Transverse colon (tissue), 4 donors: ENCODE data around the gene KREMEN2. TPM values are rescaled to one million over a fixed set of nuclear protein-coding genes. Genes with fewer than 3 reads are reported as not detected.
A peak's percentile ranks its signal among the peaks of the same experiment; 100 is the strongest.

Experiments used
- DNase-seq: peaks from one replicate; pipeline ENCODE4 v3.0.0-alpha.2; 2019
- H3K27ac ChIP-seq, 4 donors: fragments of 200-600 bp; sonication (generic); 2 replicates each; pipeline ENCODE4 v1.5.1; 2016 to 2018; ENCODE audit warnings: inconsistent platforms in 4 of 4
- H3K27me3 ChIP-seq: fragments of 200-600 bp; sonication (generic); 2 replicates; pipeline ENCODE4 v1.5.1; 2017; ENCODE audit warnings: inconsistent platforms
- H3K36me3 ChIP-seq, 4 donors: fragments of 200-600 bp; sonication (generic); 2 replicates each; pipeline ENCODE4 v1.5.1; 2017 to 2019; ENCODE audit warnings: inconsistent platforms in 4 of 4
- H3K4me1 ChIP-seq, 4 donors: fragments of 200-600 bp; sonication (generic); 2 replicates each; pipeline ENCODE4 v1.5.1; 2017 to 2020; ENCODE audit warnings: inconsistent platforms in 4 of 4
- H3K4me3 ChIP-seq, 4 donors: fragments of 200-600 bp; sonication (generic); 1 replicate in 1 of 4; 2 replicates in 3 of 4; pipeline versions ENCODE4 v1.5.1 to v1.6.1; 2017 to 2019; ENCODE audit warnings: inconsistent platforms in 4 of 4
- H3K9me3 ChIP-seq, 2 donors: fragments of 200-600 bp; sonication (generic); 2 replicates each; pipeline ENCODE4 v1.5.1; 2017 to 2019; ENCODE audit warnings: inconsistent platforms in 2 of 2
- EP300 ChIP-seq: sonication (generic); formaldehyde crosslinking; IDR thresholded peaks from one replicate; pipeline ENCODE4 v1.6.1; 2017; ENCODE audit warnings: antibody characterized with exemption, low read depth
- POLR2A ChIP-seq: fragments of 450-650 bp; IDR thresholded peaks from one replicate; pipeline ENCODE4 v1.6.1; 2016; ENCODE audit warnings: antibody characterized with exemption, mild to moderate bottlenecking, moderate library complexity
- POLR2AphosphoS5 ChIP-seq, 3 donors: sonication (generic); formaldehyde crosslinking; IDR thresholded peaks; one replicate each; pipeline ENCODE4 v1.6.1; 2016; ENCODE audit warnings: antibody characterized with exemption in 3 of 3
- WGBS, 2 donors: methylation state at CpG; one replicate each; pipeline ENCODE4 v1.1.5; 2018; ENCODE audit warnings: low coverage in 1 of 2; 5-methylcytosine and 5-hydroxymethylcytosine counted together
- in situ Hi-C, 4 donors: fragments of 200-750 bp; cut with MboI; loops; one replicate each; pipeline versions ENCODE4 v1.15.0 to v1.15.1; 2017; ENCODE audit warnings: low sequenced_read_pairs in 3 of 4, low pct_ligation_motif_present in 1 of 4, low pct_unique_long_range_greater_than_20kb in 1 of 4
- intact Hi-C: fragments of 100-400 bp; cut with DNase I; formaldehyde crosslinking; loops from one replicate; pipeline ENCODE4 v1.15.1; 2023; ENCODE audit warnings: low total_unique reads
- total RNA-seq, 4 donors: library from RNA; depleted of rRNA; stranded (reverse); fragments of >200 nt; gene quantifications; one replicate each; pipeline ENCODE4 v1.1.0, GENCODE V29; 2016
- TF ChIP-seq, protein P1 (sequence below), 5 experiments: fragments of 200-600 bp in 3 of 5; fragments of 450-650 bp in 2 of 5; sonication (generic) in 3 of 5; IDR thresholded peaks; 1 replicate in 2 of 5; 2 replicates in 3 of 5; pipeline ENCODE4 v1.5.1; 2016 to 2017; ENCODE audit warnings: antibody characterized with exemption in 5 of 5, inconsistent platforms in 3 of 5, mild to moderate bottlenecking in 2 of 5, moderate library complexity in 1 of 5

KREMEN2 gene
- total RNA-seq, 4 donors from 2014 or later: 0.79 to 3.2 (median 1.1) TPM; not detected in 1

DNA sequence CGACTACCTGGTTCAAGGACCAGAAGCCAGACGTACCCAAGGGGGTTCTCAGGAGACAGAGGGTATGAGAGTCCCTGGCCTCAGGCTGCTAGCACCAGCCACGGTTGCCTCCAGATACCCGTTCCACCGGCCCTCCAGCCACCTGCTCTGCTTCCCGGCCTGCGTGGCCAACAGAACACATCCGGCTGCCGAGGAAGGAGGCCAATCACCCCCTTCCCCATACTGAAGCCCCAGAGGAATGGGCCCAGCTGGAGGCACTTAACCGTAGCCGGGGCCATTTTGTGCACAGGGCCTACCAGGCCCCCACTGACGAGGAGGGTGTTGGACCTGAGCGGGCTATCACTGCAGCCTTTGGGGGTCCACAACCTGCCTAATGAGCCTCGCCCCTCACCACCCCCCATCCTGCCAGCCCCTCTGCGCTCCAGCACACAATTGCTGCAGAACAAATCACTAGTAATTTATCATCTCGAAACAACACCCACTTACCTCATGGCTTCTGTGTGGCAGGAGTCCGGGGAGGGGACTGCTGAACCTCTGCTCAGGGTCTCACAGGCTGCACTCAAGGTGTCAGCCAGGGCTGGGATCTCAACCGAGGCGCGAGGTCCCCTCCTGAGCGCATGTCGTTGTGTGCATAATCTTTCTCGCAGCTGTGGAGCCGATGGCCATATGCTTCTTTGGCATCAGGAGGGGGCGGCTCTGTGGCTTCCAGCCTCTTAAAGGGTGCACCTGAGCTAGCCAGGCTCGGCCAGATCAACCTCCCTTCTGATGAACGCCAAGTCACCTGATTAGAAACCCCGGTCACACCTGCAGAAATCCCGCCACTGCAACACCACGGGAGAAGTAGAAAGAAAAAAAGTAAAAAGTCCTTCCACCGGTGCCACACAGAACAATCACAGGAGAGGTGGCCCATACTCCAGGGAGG is 10.1 kb upstream of the KREMEN2 start:
- in situ Hi-C loops: no loop called here
- no peak overlapping the region for H3K27ac ChIP-seq

GRCh38 chr16:2954656-2955381 is 9.3 kb upstream of the KREMEN2 start:
- H3K27me3 ChIP-seq: peaks cover 56% of the 10 kb centered on the region
- H3K4me1 ChIP-seq: peaks cover 0 to 11% (median 7%) of the 10 kb centered on the region in 4 donors
- no peaks in the 10 kb centered on the region for H3K36me3 ChIP-seq
- H3K4me3 ChIP-seq: peak overlapping the region in 1 of 4 donors; percentile 18
- in situ Hi-C loops (no loop called here), intact Hi-C loops (no loop called here)
- H3K27ac ChIP-seq: no peak overlapping the region
- WGBS, 2 donors: 41% methylated on average over 12 of the region's 26 CpGs; no CpG with 5 or more reads in 1 of the 2 donors
- DNase-seq: peak; percentile 48
- TF ChIP-seq POLR2AphosphoS5 (IDR thresholded peaks at IDR 0.05) (no peak), EP300 (no peak), POLR2A (peak; percentile 16)
- TF ChIP-seq, protein P1, sequence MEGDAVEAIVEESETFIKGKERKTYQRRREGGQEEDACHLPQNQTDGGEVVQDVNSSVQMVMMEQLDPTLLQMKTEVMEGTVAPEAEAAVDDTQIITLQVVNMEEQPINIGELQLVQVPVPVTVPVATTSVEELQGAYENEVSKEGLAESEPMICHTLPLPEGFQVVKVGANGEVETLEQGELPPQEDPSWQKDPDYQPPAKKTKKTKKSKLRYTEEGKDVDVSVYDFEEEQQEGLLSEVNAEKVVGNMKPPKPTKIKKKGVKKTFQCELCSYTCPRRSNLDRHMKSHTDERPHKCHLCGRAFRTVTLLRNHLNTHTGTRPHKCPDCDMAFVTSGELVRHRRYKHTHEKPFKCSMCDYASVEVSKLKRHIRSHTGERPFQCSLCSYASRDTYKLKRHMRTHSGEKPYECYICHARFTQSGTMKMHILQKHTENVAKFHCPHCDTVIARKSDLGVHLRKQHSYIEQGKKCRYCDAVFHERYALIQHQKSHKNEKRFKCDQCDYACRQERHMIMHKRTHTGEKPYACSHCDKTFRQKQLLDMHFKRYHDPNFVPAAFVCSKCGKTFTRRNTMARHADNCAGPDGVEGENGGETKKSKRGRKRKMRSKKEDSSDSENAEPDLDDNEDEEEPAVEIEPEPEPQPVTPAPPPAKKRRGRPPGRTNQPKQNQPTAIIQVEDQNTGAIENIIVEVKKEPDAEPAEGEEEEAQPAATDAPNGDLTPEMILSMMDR (IDR thresholded peaks at IDR 0.05): no peak
- no peaks in the 10 kb centered on the region for H3K9me3 ChIP-seq

More for the DNA sequence above, 10.1 kb upstream of the KREMEN2 start:
- WGBS, 2 donors: 23 to 53% methylated on average over 6 to 29 of the region's 31 CpGs
- no peak for TF ChIP-seq POLR2AphosphoS5 (IDR thresholded peaks at IDR 0.05)
- TF ChIP-seq, protein P1 (IDR thresholded peaks at IDR 0.05): no peak
- TF ChIP-seq EP300: no peak
- no peak for TF ChIP-seq POLR2A
- Histone ChIP-seq H3K36me3 (no peaks in the 10 kb centered on the region), H3K4me1 (peaks cover 0 to 11% (median 7%) of the 10 kb centered on the region in 4 donors), H3K27me3 (peaks cover 49% of the 10 kb centered on the region), H3K4me3 (no peak overlapping the region), H3K9me3 (no peaks in the 10 kb centered on the region)
- intact Hi-C loops: no loop called here
- no peak for DNase-seq

GRCh38 chr16:2955438-2955778 is 8.7 kb upstream of the KREMEN2 start:
- Histone ChIP-seq H3K36me3 (no peaks in the 10 kb centered on the region), H3K9me3 (no peaks in the 10 kb centered on the region), H3K27ac (peak overlapping the region in 2 of 4 donors; percentile 27 to 53), H3K27me3 (peaks cover 57% of the 10 kb centered on the region), H3K4me1 (peaks cover 0 to 11% (median 7%) of the 10 kb centered on the region in 4 donors), H3K4me3 (no peak overlapping the region)
- in situ Hi-C loops: no loop called here
- intact Hi-C loops: no loop called here
- TF ChIP-seq, protein P1 (IDR thresholded peaks at IDR 0.05): no peak
- no peak for TF ChIP-seq POLR2A
- DNase-seq: no peak
- WGBS, 2 donors: 22 to 47% methylated on average over 6 of the region's 10 CpGs
